ENCODE results near the gene SNCAIP. TPM values are rescaled to one million over a fixed set of nuclear protein-coding genes. Genes with fewer than 3 reads are reported as not detected.

SNCAIP gene
- total and polyA plus RNA-seq, 2 of the 4 experiments (the other 2 are of a cell fraction), result 15.3 to 19.0 TPM

- Histone ChIP-seq H3K9ac (ENCODE audit: low read depth, low read length) (no peak overlapping the region), H3K23ac (ENCODE audit: low read depth, low read length) (no peak overlapping the region), H2BK120ac (ENCODE audit: low read depth, low read length) (no peak overlapping the region), H4K20me1 (ENCODE audit: insufficient read depth, low read length) (no peaks in the 10 kb centered on the region), H3K27me3 (ENCODE audit: control insufficient read depth, insufficient read depth, low read length) (no peaks in the 10 kb centered on the region), H3K9me3 (ENCODE audit: control insufficient read depth, insufficient read depth, low read length) (no peaks in the 10 kb centered on the region), H3K36me3 (ENCODE audit: control insufficient read depth, insufficient read depth, low read length) (0 out of 2 replicates have a peak, but pooled peaks cover 1% of the 10 kb centered on the region), H3K4me2 (ENCODE audit: low read depth, low read length) (peak overlapping the region; percentile 92), H4K8ac (ENCODE audit: low read depth in 2 of 2, low read length in 2 of 2) (no peak overlapping the region), H3K4ac (ENCODE audit: low read depth, low read length) (no peak overlapping the region), H2BK15ac (ENCODE audit: low read depth, low read length) (no peak overlapping the region), H3K4me1 (ENCODE audit: control insufficient read depth, insufficient read depth, low read length) (peaks cover 4% of the 10 kb centered on the region; the same call in 1 of the 2 replicates), H2AK5ac (ENCODE audit: low read depth, low read length) (no peak overlapping the region), H2AK9ac (replicated peaks; ENCODE audit: low read depth, low read length, poor library complexity) (no peak overlapping the region), H4K5ac (ENCODE audit: low read depth, low read length) (no peak overlapping the region), H3K79me1 (ENCODE audit: low read depth in 1 of 2, low read length in 2 of 2) (peaks cover 15 to 33% of the 10 kb centered on the region in 2 experiments), H4K91ac (ENCODE audit: insufficient read depth, low read depth, low read length) (no peak overlapping the region), H2AFZ (replicated peaks; ENCODE audit: low read length, poor library complexity) (no peak overlapping the region), H3K27ac (ENCODE audit: insufficient read depth, low read length) (no peak overlapping the region), H3K14ac (replicated peaks; ENCODE audit: low read depth, low read length) (no peak overlapping the region), H2BK5ac (ENCODE audit: low read depth, low read length, poor library complexity, severe bottlenecking) (no peak overlapping the region), H3K9me1 (ENCODE audit: insufficient read depth, low read length) (peaks cover 4% of the 10 kb centered on the region), H2BK20ac (ENCODE audit: low read depth, low read length) (no peak overlapping the region), H3K18ac (ENCODE audit: low read depth, low read length) (no peak overlapping the region), H3K4me3 (ENCODE audit: insufficient read depth, low read depth, low read length) (no peak overlapping the region), H3K56ac (ENCODE audit: extremely low read depth, insufficient read depth, low read length) (no peak overlapping the region)
- ATAC-seq (ENCODE audit: low read depth), result no peak
- ChIA-PET POLR2A (ENCODE audit: unreplicated experiment) (no interaction called here), CTCF (interaction anchor here (0.7 to 1.2 kb wide), 2 partner anchors 12 to 120 kb away, joined by 3 read pairs; no protein-coding TSS in a partner anchor)
- in situ Hi-C loops (cut with MboI; ENCODE audit: low sequenced_read_pairs) (no loop called here), dilution Hi-C loops (cut with HindIII; ENCODE audit: low sequenced_read_pairs, unreplicated experiment) (no loop called here), intact Hi-C loops (cut with micrococcal nuclease) (loop anchor here (5.0 kb wide), 2 partner anchors 78 to 103 kb away; no protein-coding TSS in a partner anchor)
- no CpG with 5 or more reads among the region's 2 CpGs for WGBS, 2 experiments (ENCODE audit: extremely low coverage in 2 of 2, insufficient read length in 1 of 2)
- no peak for DNase-seq
- TF ChIP-seq CEBPB (IDR thresholded peaks at IDR 0.05; ENCODE audit: low read depth, low read length) (peak; percentile 38; the same call in 1 of the 2 replicates), NFE2L2 (IDR thresholded peaks at IDR 0.05; ENCODE audit: low read depth, low read length) (no peak)
- no TSS peak for BruUV-seq (replicated peaks)
These were observed 2.0 kb downstream of the SNCAIP start for GRCh38 chr5:122314036-122314435.

Measured in IMR-90 (cell line).